GM12892 (cell line): Measurements from ENCODE around the gene BAIAP2.
"Not testable (repeated sequence)": the region's sequence is repeated elsewhere in the genome, so short reads cannot be mapped to it uniquely, and the experiment has no call there.

Experiments used
- DNase-seq: peaks from one replicate; pipeline ENCODE4 v3.0.0; 2011; ENCODE audit not compliant: insufficient read length
- FAIRE-seq: peaks from 2 replicates; lab custom pipeline; 2011; peaks lifted over from hg19 to GRCh38; lab: Jason Lieb, UNC
- POLR2A ChIP-seq: IDR thresholded peaks from 2 replicates; pipeline ENCODE4 v1.6.1; 2011; ENCODE audit warnings: low read depth, low read length, control low read depth
- POLR2AphosphoS5 ChIP-seq: IDR thresholded peaks from 2 replicates; pipeline ENCODE4 v1.6.1; 2011; ENCODE audit warnings: low read depth, low read length, control low read depth
- TAF1 ChIP-seq: IDR thresholded peaks from 2 replicates; pipeline ENCODE4 v1.6.1; 2011; ENCODE audit warnings: low read depth, mild to moderate bottlenecking, control low read depth, low read length, borderline replicate concordance

Gene BAIAP2

GRCh38 chr17:81002409-81003361 is 32.3 kb upstream of the BAIAP2 start:
- no peak for FAIRE-seq

GRCh38 chr17:81003711-81004475 is 31.1 kb upstream of the BAIAP2 start:
- DNase-seq: no peak
- no peak for FAIRE-seq

More at GRCh38 chr17:81002409-81003361, 32.3 kb upstream of the BAIAP2 start:
- DNase-seq: peak; percentile 19
- TF ChIP-seq TAF1: no peak
- no peak; the same call in 1 of the 2 replicates for TF ChIP-seq POLR2AphosphoS5
- no peak for TF ChIP-seq POLR2A

GRCh38 chr17:81006891-81007290 is 28.1 kb upstream of the BAIAP2 start:
- DNase-seq (no peak), FAIRE-seq (no peak)
- TF ChIP-seq TAF1: no peak
- no peak for TF ChIP-seq POLR2A
- no peak for TF ChIP-seq POLR2AphosphoS5

More at GRCh38 chr17:81003711-81004475, 31.1 kb upstream of the BAIAP2 start:
- TF ChIP-seq TAF1 (no peak), POLR2AphosphoS5 (no peak), POLR2A (no peak)

GRCh38 chr17:81008140-81008539 is 26.8 kb upstream of the BAIAP2 start:
- DNase-seq (no peak), FAIRE-seq (no peak)
- no peak for TF ChIP-seq TAF1
- TF ChIP-seq POLR2A: no peak
- TF ChIP-seq POLR2AphosphoS5: no peak

GRCh38 chr17:81009136-81009535 is 25.8 kb upstream of the BAIAP2 start:
- no peak for TF ChIP-seq POLR2AphosphoS5
- no peak for TF ChIP-seq POLR2A
- no peak for TF ChIP-seq TAF1
- FAIRE-seq (no peak), DNase-seq (no peak)

GRCh38 chr17:81010935-81011334 is 24.0 kb upstream of the BAIAP2 start:
- no peak for TF ChIP-seq TAF1
- TF ChIP-seq POLR2AphosphoS5: no peak
- TF ChIP-seq POLR2A: no peak
- no peak for FAIRE-seq

GRCh38 chr17:81011951-81012350 is 23.0 kb upstream of the BAIAP2 start:
- DNase-seq: no peak
- no peak for FAIRE-seq
- TF ChIP-seq POLR2A (no peak), POLR2AphosphoS5 (no peak), TAF1 (no peak)

More at GRCh38 chr17:81010935-81011334, 24.0 kb upstream of the BAIAP2 start:
- DNase-seq: no peak

GRCh38 chr17:81012574-81013447 is 22.1 kb upstream of the BAIAP2 start:
- TF ChIP-seq TAF1 (no peak), POLR2AphosphoS5 (no peak), POLR2A (no peak)
- DNase-seq (no peak), FAIRE-seq (no peak)

- no peak for DNase-seq
These were observed 21.3 kb upstream of the BAIAP2 start for GRCh38 chr17:81013642-81014041.

GRCh38 chr17:81015136-81015535 is 19.8 kb upstream of the BAIAP2 start:
- no peak for TF ChIP-seq TAF1
- TF ChIP-seq POLR2A: no peak
- no peak for TF ChIP-seq POLR2AphosphoS5
- FAIRE-seq: no peak
- no peak for DNase-seq

More at GRCh38 chr17:81013642-81014041, 21.3 kb upstream of the BAIAP2 start:
- TF ChIP-seq TAF1 (no peak), POLR2AphosphoS5 (no peak), POLR2A (no peak)
- no peak for FAIRE-seq

GRCh38 chr17:81016575-81016974 is 18.4 kb upstream of the BAIAP2 start:
- no peak for TF ChIP-seq TAF1
- TF ChIP-seq POLR2A: no peak
- TF ChIP-seq POLR2AphosphoS5: no peak
- FAIRE-seq: no peak

GRCh38 chr17:81017330-81017729 is 17.6 kb upstream of the BAIAP2 start:
- not testable (repeated sequence) for FAIRE-seq, DNase-seq

More at GRCh38 chr17:81016575-81016974, 18.4 kb upstream of the BAIAP2 start:
- DNase-seq: no peak
